Cardiac fibroblast (primary cell): ENCODE results near the gene VCAM1.
A peak's percentile ranks its signal among the peaks of the same experiment; 100 is the strongest.
"Not testable (repeated sequence)": the region's sequence is repeated elsewhere in the genome, so short reads cannot be mapped to it uniquely, and the experiment has no call there.

Source experiments
- DNase-seq, 2 donors: peaks; one replicate each; pipeline versions ENCODE4 v3.0.0 to v3.0.0-alpha.2; 2010; ENCODE audit warnings: low read depth in 2 of 2
- H3K4me3 ChIP-seq, 2 donors: replicated peaks in 1 of 2; 1 replicate in 1 of 2; 2 replicates in 1 of 2; pipeline ENCODE4 v1.5.1; 2011; ENCODE audit warnings: low read depth in 2 of 2, low read length in 2 of 2, mild to moderate bottlenecking in 2 of 2, moderate library complexity in 1 of 2
- TF ChIP-seq, protein P1 (sequence below): IDR thresholded peaks from one replicate; pipeline ENCODE4 v1.5.1; 2011; ENCODE audit warnings: low read depth, mild to moderate bottlenecking, low read length, inconsistent platforms

VCAM1 gene

DNA sequence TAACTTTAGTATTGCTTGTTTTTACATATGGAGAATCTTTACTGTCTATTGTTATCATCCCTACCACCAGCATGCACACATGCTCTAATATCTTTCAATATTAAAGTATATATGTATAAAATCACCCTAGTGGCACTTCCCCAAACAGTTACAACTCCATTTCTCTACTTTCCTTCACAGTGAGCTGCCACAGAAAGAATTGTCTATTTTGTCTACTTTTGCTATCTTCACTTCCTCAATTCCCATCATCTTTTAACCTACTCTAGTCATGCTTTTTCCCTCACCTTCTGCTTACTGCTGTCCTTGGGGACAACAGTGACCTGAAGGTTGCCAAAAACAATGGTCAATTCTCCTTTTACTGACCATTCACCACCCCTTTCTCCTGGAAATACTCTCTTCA, 59.2 kb downstream of the VCAM1 start:
- TF ChIP-seq, protein P1, sequence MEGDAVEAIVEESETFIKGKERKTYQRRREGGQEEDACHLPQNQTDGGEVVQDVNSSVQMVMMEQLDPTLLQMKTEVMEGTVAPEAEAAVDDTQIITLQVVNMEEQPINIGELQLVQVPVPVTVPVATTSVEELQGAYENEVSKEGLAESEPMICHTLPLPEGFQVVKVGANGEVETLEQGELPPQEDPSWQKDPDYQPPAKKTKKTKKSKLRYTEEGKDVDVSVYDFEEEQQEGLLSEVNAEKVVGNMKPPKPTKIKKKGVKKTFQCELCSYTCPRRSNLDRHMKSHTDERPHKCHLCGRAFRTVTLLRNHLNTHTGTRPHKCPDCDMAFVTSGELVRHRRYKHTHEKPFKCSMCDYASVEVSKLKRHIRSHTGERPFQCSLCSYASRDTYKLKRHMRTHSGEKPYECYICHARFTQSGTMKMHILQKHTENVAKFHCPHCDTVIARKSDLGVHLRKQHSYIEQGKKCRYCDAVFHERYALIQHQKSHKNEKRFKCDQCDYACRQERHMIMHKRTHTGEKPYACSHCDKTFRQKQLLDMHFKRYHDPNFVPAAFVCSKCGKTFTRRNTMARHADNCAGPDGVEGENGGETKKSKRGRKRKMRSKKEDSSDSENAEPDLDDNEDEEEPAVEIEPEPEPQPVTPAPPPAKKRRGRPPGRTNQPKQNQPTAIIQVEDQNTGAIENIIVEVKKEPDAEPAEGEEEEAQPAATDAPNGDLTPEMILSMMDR, result no peak
- no peak for DNase-seq
- H3K4me3 ChIP-seq, result no peak overlapping the region

DNA sequence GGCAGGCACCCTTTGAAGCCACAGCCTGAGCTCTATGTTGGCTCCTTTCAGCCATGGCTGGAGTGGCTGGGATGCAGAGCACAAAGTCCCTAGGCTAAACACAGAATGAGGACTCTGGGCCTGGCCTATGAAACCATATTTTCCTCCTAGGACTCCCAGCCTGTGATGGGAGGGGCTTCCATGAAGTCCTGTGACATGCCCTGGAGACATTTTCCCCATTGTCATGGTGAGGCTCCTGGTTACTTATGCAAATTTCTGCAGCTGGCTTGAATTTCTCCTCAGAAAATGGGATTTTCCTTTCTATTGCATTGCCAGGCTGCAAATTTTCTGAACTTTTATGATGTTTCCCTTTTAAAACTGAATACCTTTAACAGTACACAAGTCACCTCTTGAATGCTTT, 61.3 kb downstream of the VCAM1 start:
- no peak overlapping the region for H3K4me3 ChIP-seq
- TF ChIP-seq, protein P1, result no peak
- DNase-seq, result no peak

DNA sequence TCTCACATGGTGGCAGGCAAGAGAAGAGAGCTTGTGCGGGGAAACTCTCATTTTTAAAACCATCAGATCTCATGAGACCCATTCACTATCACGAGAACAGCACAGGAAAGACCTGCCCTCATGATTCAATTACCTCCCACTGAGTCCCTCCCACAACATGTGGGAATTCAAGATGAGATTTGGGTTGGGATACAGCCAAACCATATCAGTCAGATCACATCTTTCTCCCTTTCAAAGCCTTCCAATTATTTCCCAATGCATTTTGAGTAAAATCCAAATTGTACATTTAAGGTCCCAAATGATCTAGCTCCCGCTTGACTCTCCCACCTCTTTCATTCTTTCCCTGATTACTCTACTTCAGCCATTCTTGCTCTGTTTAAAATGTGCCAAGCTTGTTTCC, 62.2 kb downstream of the VCAM1 start:
- not testable (repeated sequence) for H3K4me3 ChIP-seq, DNase-seq

DNA sequence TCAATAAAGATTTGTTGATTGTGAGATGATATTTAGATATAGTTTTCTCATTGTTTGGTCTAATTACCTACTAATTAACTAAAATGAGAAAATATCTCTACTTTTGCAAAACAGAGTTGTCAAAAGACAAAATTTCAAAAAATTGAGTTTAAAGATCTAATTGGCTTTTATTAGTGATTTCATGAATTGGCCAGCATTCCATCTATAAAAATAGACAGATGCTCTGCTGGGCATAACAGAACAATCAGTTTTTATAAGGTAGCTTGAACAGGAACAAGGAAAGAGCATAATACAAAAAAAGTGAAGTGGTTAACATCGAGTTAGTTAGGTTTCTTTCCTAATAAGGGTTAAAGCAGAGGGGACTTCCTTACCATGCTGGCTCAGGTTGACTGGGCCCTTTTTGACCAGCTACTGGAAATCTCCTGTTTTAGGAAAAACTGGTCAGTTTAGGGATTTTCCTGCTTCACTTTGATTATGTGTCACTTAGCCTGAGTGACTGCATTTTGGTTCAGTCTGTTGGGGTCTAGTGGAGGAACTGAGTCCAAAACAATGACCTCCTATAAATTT, 63.0 kb downstream of the VCAM1 start:
- H3K4me3 ChIP-seq, result no peak overlapping the region
- TF ChIP-seq, protein P1, result no peak
- DNase-seq, result no peak

DNA sequence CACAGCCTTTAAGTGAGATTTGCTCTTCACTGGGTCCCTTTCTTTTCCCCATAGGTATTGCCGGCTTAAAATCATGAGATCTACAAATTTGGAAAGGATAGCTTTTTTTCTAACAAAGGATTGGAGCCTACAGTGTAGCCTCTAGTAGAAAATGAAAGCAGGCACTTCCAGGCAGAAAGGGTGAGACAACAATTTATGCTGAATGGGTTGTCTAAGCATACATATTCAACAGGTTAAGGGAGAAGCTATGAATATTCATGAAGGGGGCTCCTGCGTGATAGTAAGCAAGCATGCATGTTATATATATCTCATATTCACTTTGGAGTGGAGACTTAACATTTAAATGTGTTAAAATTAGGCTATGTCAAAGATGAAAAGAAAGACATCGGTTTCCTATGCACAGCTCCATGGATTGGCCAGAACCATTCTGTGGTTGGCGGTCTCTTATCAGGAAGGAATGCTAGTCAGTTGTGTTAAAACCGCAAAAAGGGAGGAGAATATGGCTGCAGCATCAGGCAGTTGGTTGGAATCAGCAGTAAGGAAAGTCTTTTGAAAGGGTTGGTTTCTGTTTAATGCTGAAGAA, 66.0 kb downstream of the VCAM1 start:
- peak; percentile 79 to 95 for DNase-seq
- H3K4me3 ChIP-seq, result peak overlapping the region; percentile 3 to 13
- TF ChIP-seq, protein P1, result no peak

DNA sequence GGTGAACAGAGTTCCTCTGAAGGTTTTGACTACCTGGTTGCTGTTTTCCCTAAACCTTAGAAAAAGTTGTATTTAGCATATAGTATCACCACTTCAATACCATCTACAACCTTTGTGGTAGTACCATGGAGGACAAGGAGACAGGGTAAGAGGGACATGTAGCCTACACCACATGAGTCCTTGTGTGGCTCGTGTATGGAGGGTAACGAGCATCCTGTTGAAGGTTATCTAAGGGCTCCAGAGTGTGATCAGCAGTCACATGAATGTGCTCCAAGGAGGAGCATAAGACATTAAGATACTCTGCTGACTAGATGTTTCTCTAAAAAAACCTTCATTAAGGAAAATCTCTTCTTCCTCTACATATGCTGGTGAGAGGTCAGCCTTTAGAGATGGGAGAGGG, 67.3 kb downstream of the VCAM1 start:
- H3K4me3 ChIP-seq, result no peak overlapping the region
- DNase-seq, result no peak
- TF ChIP-seq, protein P1, result no peak
